ENCODE data around the gene CSTB. TPM values are rescaled to one million over a fixed set of nuclear protein-coding genes. Genes with fewer than 3 reads are reported as not detected.

Gene CSTB
- total RNA-seq, 1 donor from 2014 or later, result 27.7 TPM

DNA sequence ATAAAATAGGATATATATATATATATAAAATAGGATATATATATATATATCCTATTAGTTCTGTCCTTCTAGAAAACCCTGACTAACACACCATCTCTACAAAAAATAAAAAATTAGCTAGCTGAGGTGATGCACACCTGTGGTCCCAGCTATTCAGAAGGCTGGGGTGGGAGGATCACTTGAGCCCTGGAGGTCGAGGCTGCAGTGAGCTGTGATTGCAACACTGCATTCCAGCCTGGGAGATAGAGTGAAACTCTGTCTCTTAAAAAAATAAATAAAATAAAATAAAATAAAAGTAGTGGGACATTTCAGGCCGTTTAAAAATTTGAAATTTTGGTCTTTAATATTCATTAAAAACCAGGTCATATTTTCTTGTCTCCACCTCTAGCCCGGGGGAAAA is 9.0 kb upstream of the CSTB start:
- no peak overlapping the region for H3K27ac Mint-ChIP-seq (ENCODE audit: unreplicated experiment)
- H3K4me3 ChIP-seq (ENCODE audit: insufficient read depth, low read depth, low read length), result no peak overlapping the region
- no peak for FAIRE-seq

GRCh38 chr21:43783098-43783700 is 7.1 kb upstream of the CSTB start:
- Histone ChIP-seq H2AFZ (ENCODE audit: low read depth, low read length) (no peak overlapping the region), H3K4me3 (ENCODE audit: insufficient read depth, low read depth, low read length) (no peak overlapping the region), H3K36me3 (ENCODE audit: insufficient read depth, low read length) (no peaks in the 10 kb centered on the region), H3K4me2 (ENCODE audit: low read length) (no peak overlapping the region), H3K9me3 (ENCODE audit: insufficient read depth, low read depth, low read length) (no peaks in the 10 kb centered on the region), H3K27me3 (ENCODE audit: insufficient read depth, low read length) (no peaks in the 10 kb centered on the region), H3K27ac (ENCODE audit: low read depth, low read length) (no peak overlapping the region), H3K9ac (ENCODE audit: low read length) (no peak overlapping the region), H3K79me2 (ENCODE audit: insufficient read depth, low read length) (no peaks in the 10 kb centered on the region), H4K20me1 (ENCODE audit: insufficient read depth, low read length) (no peaks in the 10 kb centered on the region), H3K4me1 (ENCODE audit: insufficient read depth, low read length) (peaks cover 6% of the 10 kb centered on the region)
- no peak overlapping the region for H3K4me3 Mint-ChIP-seq (ENCODE audit: unreplicated experiment)
- H3K27me3 Mint-ChIP-seq (ENCODE audit: low read depth, unreplicated experiment), result peaks cover 28% of the 10 kb centered on the region
- peaks cover 4% of the 10 kb centered on the region for H3K4me1 Mint-ChIP-seq (ENCODE audit: low read depth, unreplicated experiment)
- DNase-seq (ENCODE audit: low read depth) (no peak), FAIRE-seq (no peak)
- TF ChIP-seq EZH2 (IDR thresholded peaks at IDR 0.05; ENCODE audit: insufficient read depth, low read length) (no peak), CTCF (IDR thresholded peaks at IDR 0.05; ENCODE audit: insufficient read depth, low read depth, low read length) (no peak)
- no peaks in the 10 kb centered on the region for H3K9me3 Mint-ChIP-seq (ENCODE audit: unreplicated experiment)
- H3K27ac Mint-ChIP-seq (ENCODE audit: unreplicated experiment), result no peak overlapping the region
- peaks cover 6% of the 10 kb centered on the region for H3K36me3 Mint-ChIP-seq (ENCODE audit: low read depth, unreplicated experiment)

More for the DNA sequence above, 9.0 kb upstream of the CSTB start:
- Mint-ChIP-seq H3K4me1 (ENCODE audit: low read depth, unreplicated experiment) (peaks cover 2% of the 10 kb centered on the region), H3K9me3 (ENCODE audit: unreplicated experiment) (no peaks in the 10 kb centered on the region), H3K27me3 (ENCODE audit: low read depth, unreplicated experiment) (peaks cover 28% of the 10 kb centered on the region), H3K4me3 (ENCODE audit: unreplicated experiment) (no peak overlapping the region), H3K36me3 (ENCODE audit: low read depth, unreplicated experiment) (peaks cover 6% of the 10 kb centered on the region)
- H3K27ac ChIP-seq (ENCODE audit: low read depth, low read length), result no peak overlapping the region
- H3K79me2 ChIP-seq (ENCODE audit: insufficient read depth, low read length), result peaks cover 8% of the 10 kb centered on the region
- no peak for DNase-seq (ENCODE audit: low read depth)
- no peak overlapping the region for H3K4me2 ChIP-seq (ENCODE audit: low read length)
- no peak overlapping the region for H3K9ac ChIP-seq (ENCODE audit: low read length)
- H4K20me1 ChIP-seq (ENCODE audit: insufficient read depth, low read length), result peaks cover 4% of the 10 kb centered on the region
- H3K27me3 ChIP-seq (ENCODE audit: insufficient read depth, low read length), result no peaks in the 10 kb centered on the region
- H2AFZ ChIP-seq (ENCODE audit: low read depth, low read length), result no peak overlapping the region
- H3K4me1 ChIP-seq (ENCODE audit: insufficient read depth, low read length), result peaks cover 2% of the 10 kb centered on the region
- TF ChIP-seq CTCF (IDR thresholded peaks at IDR 0.05; ENCODE audit: insufficient read depth, low read depth, low read length) (no peak), EZH2 (IDR thresholded peaks at IDR 0.05; ENCODE audit: insufficient read depth, low read length) (no peak)
- H3K9me3 ChIP-seq (ENCODE audit: insufficient read depth, low read depth, low read length), result no peaks in the 10 kb centered on the region
- no peaks in the 10 kb centered on the region for H3K36me3 ChIP-seq (ENCODE audit: insufficient read depth, low read length)

GRCh38 chr21:43782431-43783097 is 6.5 kb upstream of the CSTB start:
- H3K9me3 Mint-ChIP-seq (ENCODE audit: unreplicated experiment), result no peaks in the 10 kb centered on the region
- H3K4me2 ChIP-seq (ENCODE audit: low read length), result no peak overlapping the region
- H2AFZ ChIP-seq (ENCODE audit: low read depth, low read length), result no peak overlapping the region
- DNase-seq (ENCODE audit: low read depth) (no peak), FAIRE-seq (no peak)
- H3K27ac ChIP-seq (ENCODE audit: low read depth, low read length), result no peak overlapping the region
- no peaks in the 10 kb centered on the region for H3K9me3 ChIP-seq (ENCODE audit: insufficient read depth, low read depth, low read length)
- H3K4me1 ChIP-seq (ENCODE audit: insufficient read depth, low read length), result peaks cover 6% of the 10 kb centered on the region
- H4K20me1 ChIP-seq (ENCODE audit: insufficient read depth, low read length), result no peaks in the 10 kb centered on the region
- peaks cover 4% of the 10 kb centered on the region for H3K4me1 Mint-ChIP-seq (ENCODE audit: low read depth, unreplicated experiment)
- no peaks in the 10 kb centered on the region for H3K36me3 ChIP-seq (ENCODE audit: insufficient read depth, low read length)
- TF ChIP-seq EZH2 (IDR thresholded peaks at IDR 0.05; ENCODE audit: insufficient read depth, low read length) (no peak), CTCF (IDR thresholded peaks at IDR 0.05; ENCODE audit: insufficient read depth, low read depth, low read length) (no peak)
- peaks cover 28% of the 10 kb centered on the region for H3K27me3 Mint-ChIP-seq (ENCODE audit: low read depth, unreplicated experiment)
- H3K4me3 ChIP-seq (ENCODE audit: insufficient read depth, low read depth, low read length), result no peak overlapping the region
- H3K4me3 Mint-ChIP-seq (ENCODE audit: unreplicated experiment), result no peak overlapping the region
- H3K36me3 Mint-ChIP-seq (ENCODE audit: low read depth, unreplicated experiment), result peaks cover 6% of the 10 kb centered on the region
- no peak overlapping the region for H3K9ac ChIP-seq (ENCODE audit: low read length)
- H3K27ac Mint-ChIP-seq (ENCODE audit: unreplicated experiment), result no peak overlapping the region
- H3K27me3 ChIP-seq (ENCODE audit: insufficient read depth, low read length), result no peaks in the 10 kb centered on the region
- no peaks in the 10 kb centered on the region for H3K79me2 ChIP-seq (ENCODE audit: insufficient read depth, low read length)
